Activated CD4-positive, alpha-beta T cell treated with anti-CD3 and anti-CD28 coated beads, Interleukin-2, Interleukin-4, amounts not matched to agents 100 ng/mL and 50 ng/mL, durations not matched to agents 16 hours and 8 hours (primary cell): Measurements from ENCODE around the gene PRELP.
"Not testable (repeated sequence)": the region's sequence is repeated elsewhere in the genome, so short reads cannot be mapped to it uniquely, and the experiment has no call there.

Experiments used
- DNase-seq: peaks from one replicate; pipeline ENCODE4 v3.0.0-alpha.2; 2020; ENCODE audit warnings: low spot score

The PRELP gene

GRCh38 chr1:203506858-203507626 lies 31.4 kb downstream of the PRELP start:
- DNase-seq: no peak

- no peak for DNase-seq
These were observed 32.2 kb downstream of the PRELP start for GRCh38 chr1:203507759-203508158.

GRCh38 chr1:203508463-203509073 lies 33.0 kb downstream of the PRELP start:
- DNase-seq: no peak

GRCh38 chr1:203509135-203509534 lies 33.5 kb downstream of the PRELP start:
- DNase-seq: no peak

GRCh38 chr1:203511513-203511912 lies 35.9 kb downstream of the PRELP start:
- no peak for DNase-seq

GRCh38 chr1:203511930-203512329 lies 36.3 kb downstream of the PRELP start:
- DNase-seq: no peak

- DNase-seq: no peak
These were observed 36.9 kb downstream of the PRELP start for GRCh38 chr1:203512517-203512847.

GRCh38 chr1:203512848-203513584 lies 37.4 kb downstream of the PRELP start:
- DNase-seq: peak; percentile 39

- no peak for DNase-seq
These were observed 38.0 kb downstream of the PRELP start for GRCh38 chr1:203513585-203514031.

GRCh38 chr1:203516184-203516583 lies 40.6 kb downstream of the PRELP start:
- DNase-seq: no peak

GRCh38 chr1:203516906-203517305 lies 41.3 kb downstream of the PRELP start:
- DNase-seq: no peak

- DNase-seq: no peak
These were observed 42.0 kb downstream of the PRELP start for GRCh38 chr1:203517426-203518110.

- not testable (repeated sequence) for DNase-seq
These were observed 42.5 kb downstream of the PRELP start for GRCh38 chr1:203518139-203518538.

- no peak for DNase-seq
These were observed 42.9 kb downstream of the PRELP start for GRCh38 chr1:203518541-203518940.

- DNase-seq: no peak
These were observed 43.6 kb downstream of the PRELP start for GRCh38 chr1:203519053-203519840.

GRCh38 chr1:203519896-203520295 lies 44.3 kb downstream of the PRELP start:
- no peak for DNase-seq

- DNase-seq: no peak
These were observed 44.7 kb downstream of the PRELP start for GRCh38 chr1:203520315-203520714.

- no peak for DNase-seq
These were observed 45.6 kb downstream of the PRELP start for GRCh38 chr1:203521074-203521794.

GRCh38 chr1:203521812-203522211 lies 46.2 kb downstream of the PRELP start:
- no peak for DNase-seq

- DNase-seq: no peak
These were observed 46.6 kb downstream of the PRELP start for GRCh38 chr1:203522237-203522636.

- DNase-seq: no peak
These were observed 48.1 kb downstream of the PRELP start for GRCh38 chr1:203523667-203524066.
